Non-pigmented ciliary epithelial cell (primary cell): ENCODE results near the gene STX4.

Experiments
- DNase-seq: peaks from one replicate; pipeline ENCODE4 v3.0.0-alpha.2; 2010; ENCODE audit warnings: low read depth

The STX4 gene

GRCh38 chr16:31020536-31020935 is 12.8 kb upstream of the STX4 start:
- DNase-seq: no peak

DNA sequence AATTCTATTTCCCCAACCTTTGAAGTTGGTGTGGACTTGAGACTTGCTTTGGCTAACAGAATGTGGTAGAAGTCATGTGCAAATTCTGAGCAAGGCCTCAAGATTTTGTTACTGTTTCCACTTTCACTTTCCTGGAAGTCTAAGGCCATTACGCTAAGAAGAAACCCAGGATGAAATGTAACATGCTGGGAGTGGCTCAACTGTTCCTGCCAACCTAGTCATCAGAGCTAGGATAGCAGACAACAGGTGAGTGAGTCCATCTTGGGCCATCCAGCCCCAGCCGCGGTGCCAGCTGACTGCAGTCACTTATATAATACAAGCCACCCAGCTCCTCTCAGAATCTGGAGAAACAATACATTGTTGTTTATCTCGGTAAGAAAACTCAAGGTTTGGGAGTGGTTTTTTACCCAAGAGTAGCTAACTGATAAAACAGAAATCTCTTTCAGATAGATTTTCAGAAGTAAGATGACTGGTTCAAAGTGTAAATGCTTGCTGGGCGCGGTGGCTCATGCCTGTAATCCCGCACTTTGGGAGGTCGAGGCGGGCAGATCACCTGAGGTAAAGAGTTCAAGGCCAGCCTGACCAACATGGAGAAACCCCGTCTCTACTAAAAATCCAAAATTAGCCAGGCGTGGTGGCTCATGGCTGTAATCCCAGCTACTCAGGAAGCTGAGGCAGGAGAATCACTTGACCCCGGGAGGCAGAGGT is 10.7 kb upstream of the STX4 start:
- DNase-seq: no peak

DNA sequence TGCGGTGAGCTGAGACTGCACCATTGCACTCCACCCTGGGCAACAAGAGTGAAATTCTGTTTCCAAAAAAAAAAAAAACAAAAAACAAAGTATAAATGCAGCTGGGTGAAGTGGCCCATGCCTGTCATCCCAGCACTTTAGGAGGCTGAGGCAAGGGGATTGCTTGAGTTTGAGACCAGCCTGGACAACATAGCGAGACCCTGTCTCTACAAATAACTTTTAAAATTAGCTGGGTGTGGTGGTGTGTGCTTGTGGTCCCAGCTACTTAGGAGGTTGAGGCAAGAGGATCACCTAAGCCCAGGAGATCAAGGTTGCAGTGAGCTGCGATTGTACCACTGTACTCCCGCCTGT is 10.1 kb upstream of the STX4 start:
- no peak for DNase-seq

DNA sequence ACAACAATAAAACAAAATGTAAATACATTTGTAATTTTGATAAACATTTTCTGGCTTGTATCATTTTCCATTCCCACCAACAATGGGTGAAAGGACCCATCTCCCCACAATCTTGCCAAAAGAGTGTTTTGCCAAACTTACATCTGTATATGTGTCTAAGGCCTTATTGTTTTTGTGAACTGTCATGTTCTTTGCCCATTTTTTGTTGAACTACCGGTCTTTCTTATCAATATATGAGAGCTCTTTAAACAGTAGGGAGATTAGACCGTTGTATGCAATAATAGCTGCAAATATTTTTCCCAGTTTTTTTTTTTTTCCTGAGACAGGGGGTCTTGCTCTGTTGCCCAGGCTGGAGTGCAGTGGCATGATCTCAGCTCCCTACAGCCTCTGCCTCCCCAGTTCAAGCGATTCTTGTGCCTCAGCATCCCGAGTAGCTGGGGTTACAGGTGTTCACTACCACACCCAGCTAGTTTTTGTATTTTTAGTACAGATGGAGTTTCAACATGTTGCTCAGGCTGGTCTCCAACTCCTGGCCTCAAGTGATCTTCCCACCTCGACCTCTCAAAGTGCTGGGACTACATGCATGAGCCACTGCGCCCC is 9.6 kb upstream of the STX4 start:
- DNase-seq: no peak

DNA sequence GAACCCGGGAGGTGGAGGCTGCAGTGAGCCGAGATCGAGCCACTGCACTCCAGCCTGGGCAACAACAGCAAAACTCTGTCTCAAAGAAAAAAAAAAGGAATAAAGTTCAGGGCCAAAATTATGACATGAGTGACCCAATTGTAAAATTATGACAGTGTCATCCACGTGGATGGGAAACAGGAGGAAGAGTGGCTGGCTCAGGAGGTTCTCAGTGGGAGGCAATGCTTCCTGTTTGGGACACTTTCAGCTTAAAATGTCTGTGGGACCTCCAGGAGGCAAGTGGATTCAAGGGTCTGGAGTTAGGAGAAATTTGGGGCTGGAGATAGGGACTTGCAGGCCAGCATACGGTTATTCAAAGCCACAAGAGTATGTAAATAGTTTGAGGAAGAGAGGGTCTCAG is 8.0 kb upstream of the STX4 start:
- DNase-seq: no peak

DNA sequence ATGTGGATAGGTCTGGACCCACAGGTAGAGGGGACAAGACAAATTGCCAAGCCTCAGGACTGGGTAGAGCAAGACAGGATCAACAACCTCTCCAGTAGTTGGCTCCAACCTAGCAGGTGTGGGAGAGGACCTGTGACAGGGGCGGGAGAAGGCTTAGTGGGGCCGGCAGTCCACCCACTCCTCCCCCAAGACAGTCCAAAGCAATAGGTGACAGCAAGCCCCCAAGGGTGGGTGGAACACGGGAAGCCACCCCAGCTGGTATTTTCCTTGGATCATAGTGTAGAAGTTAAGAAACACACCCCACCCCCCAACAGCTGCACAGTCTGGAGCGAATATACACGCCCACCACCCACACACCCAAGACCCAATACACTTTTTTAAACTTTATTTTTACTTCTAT is 4.1 kb upstream of the STX4 start:
- no peak for DNase-seq

- no peak for DNase-seq
Measured at GRCh38 chr16:31031276-31031675, 2.1 kb upstream of the STX4 start.

- peak; percentile 15 for DNase-seq
Measured at GRCh38 chr16:31033709-31034492, 543 bp downstream of the STX4 start.

GRCh38 chr16:31036691-31037090 is 3.3 kb downstream of the STX4 start:
- no peak for DNase-seq

DNA sequence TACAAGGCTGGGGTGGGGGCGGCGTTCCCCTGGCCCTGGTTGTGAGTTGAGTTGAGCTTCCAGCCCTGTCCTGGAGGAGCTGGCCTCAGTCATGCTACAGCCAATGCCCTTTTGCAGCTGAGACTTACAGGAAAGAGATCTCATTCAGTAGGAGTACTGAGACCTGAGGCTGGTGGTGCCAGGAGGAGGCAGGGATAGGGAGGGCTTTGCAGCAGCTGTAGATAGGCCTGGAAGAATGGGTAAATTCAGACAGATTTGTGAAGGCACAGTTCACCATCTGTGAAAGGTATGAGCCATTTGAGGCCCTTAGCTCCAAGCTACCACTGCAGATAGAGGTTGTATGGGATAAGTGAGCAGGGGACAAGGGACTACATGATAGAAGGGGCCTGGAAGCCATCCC is 5.6 kb downstream of the STX4 start:
- no peak for DNase-seq

DNA sequence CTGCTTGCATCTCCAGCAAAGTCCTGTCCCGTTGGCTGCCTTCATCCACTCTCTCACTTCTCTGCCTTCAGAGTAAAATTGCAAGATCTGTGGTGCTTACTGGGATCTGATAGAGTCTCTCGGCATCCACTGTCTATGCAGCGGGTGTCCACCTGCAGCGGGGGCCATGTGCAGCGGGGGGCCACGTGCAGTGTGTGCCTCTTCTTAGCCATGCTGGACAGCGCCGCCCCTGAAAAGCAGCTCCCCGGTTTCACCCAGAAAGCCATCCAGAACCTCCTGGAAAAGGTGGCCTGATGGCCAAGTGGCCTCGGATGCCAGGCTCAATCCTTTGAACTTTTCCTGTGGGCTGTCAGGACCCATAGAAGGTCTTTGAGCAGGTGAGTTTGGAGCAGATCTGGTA is 9.5 kb downstream of the STX4 start:
- DNase-seq: no peak

DNA sequence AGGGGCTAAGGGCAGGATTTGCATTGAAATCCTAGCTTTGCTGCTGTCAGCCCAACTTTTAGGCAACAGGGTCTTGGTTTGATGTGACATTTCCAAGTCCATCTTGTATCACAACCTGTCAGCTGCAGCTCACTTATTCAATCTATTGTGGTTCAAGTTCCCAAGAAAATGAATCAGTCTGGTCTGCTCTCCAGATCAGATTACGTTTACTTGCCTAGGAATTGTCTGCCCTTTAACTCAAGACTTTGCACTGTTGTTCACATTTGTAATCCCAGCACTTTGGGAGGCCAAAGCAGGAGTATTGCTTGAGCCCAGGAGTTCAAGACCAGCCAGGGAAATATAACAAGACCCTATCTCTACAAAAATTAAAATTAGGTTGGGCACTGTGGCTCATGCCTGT is 10.0 kb downstream of the STX4 start:
- no peak for DNase-seq

DNA sequence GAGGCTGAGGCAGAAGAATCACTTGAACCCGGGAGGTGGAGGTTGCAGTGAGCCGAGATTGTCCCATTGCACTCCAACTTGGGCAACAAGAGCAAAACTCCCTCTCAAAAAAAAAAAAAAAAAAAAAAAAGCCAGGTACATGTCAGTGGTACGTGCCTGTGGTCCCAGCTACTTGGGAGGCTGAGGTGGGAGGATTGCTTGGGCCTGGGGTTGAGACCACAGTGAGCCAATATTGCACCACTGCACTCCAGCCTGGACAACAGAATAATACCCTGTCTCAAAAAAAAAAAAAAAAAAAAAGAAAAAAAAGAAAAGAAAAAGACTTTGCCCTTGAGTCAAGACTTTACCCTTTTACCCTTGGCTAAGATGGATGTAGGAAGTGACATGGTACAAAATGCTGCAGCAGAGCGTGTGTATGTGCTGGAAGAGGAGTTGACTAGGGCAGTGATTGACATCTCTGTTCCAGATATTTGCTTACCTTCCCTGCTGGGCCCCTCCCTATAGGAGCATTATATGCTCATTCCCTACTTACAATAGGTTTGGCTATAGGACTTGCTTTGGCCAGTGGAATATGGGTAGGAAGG is 10.6 kb downstream of the STX4 start:
- no peak for DNase-seq

DNA sequence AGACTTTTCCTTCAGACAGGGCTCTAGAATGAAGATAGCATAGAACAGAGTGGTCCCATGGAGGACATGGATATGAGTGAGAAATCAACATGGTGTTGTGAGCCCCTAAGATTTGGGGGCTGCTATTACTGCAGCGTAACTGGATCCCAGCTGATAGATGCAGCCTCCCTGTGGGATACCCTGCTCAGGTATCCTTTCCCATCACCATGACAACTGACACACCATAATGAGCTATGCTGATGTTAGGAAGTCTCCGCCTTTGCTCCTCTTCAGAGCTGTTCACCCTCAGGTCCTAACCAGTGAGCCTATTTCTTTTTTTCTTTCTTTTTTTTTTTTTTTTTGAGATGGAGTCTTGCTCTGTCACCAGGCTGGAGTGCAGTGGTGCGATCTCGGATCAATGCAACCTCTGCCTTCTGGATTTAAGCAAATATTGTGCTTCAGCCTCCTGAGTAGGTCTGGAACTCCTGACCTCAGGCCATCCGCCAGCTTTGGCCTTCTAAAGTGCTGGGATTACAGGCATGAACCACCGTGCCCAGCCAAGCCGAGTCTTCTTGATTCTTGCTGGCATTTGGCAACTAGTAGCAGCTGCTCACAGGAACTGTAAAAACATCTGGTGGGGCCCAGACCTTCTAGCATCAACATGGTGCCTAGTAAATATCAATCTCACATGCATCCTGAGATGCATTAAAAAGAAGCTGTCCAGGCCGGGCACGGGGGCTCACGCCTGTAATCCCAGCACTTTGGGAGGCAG is 17.1 kb downstream of the STX4 start:
- DNase-seq: no peak

DNA sequence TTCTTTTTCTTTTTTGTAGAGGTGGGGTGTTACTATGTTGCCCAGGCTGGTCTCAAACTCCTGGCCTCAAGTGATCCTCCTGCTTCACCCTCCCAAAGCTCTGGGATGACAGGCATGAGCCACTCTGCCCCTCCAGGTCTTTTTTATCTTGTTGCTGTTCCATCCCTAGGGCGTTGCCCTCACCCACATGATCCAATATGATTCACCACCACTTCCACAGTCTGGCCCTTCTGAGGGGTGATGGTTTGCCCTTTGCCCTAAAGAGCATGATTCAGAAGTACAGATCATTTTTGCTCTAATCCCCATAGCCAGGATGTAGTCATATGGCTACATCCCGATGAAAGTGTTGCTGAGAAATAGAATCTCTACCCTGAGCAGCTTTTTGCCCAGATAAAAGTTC is 18.8 kb downstream of the STX4 start:
- peak; percentile 83 for DNase-seq

- DNase-seq: no peak
Measured at GRCh38 chr16:31055613-31056012, 22.3 kb downstream of the STX4 start.

DNA sequence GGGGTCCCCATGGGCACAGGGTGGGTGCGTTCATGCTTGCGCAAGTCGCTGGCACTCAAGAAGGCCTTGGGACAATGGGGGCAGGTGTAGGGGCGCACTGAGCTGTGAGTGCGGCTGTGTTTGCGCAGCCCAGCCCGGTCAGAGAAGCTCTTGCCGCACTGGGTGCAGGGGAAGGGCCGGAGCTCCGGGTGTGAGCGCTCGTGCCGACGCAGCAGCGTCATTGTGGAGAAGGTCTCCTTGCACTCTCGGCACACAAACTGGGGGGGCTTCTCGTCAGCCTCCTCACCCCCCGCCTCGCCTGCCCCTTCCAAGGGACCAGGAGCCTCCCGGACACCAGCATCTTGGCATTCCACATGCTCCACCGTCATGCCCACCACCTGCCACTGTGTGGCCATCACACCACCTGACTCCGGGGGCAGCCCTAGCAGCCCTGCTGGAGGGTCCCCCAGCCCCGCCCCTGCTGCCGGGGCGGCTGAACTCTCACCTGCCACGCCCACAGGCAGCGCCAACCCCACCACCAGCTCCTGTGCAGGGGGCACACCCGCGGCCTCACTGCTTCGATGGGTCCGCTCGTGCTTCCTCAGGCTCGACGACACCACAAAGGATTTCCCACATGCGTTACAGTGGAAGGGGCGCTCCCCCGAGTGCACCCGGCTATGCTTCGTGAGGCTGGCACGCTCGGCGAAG is 27.9 kb downstream of the STX4 start:
- no peak for DNase-seq

GRCh38 chr16:31061813-31062440 is 28.6 kb downstream of the STX4 start:
- no peak for DNase-seq

DNA sequence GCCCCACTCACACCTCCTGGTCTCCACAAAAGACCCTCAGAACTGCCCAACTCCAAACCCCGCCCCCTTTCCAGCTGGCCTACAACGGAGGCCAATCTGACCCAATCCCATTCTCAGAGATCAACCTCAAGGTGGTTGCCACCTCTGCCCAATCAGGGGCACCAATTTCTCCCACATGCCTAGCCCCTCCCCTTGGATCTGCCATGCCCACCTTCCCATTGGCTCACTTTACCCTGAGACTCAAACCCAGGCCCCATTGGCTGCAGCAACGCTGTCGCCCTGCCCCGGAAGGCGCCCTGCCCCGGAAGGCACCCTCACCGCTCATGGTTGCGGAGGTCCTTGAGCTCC is 30.1 kb downstream of the STX4 start:
- DNase-seq: no peak

GRCh38 chr16:31063843-31064611 is 30.7 kb downstream of the STX4 start:
- no peak for DNase-seq
